Loucy (cell line): Measurements from ENCODE around the gene C1QTNF1.

ENCODE experiments used
- H2AFZ ChIP-seq: fragments of 200-600 bp; sonication (generic); 2 replicates; pipeline ENCODE4 v1.6.0; 2016; ENCODE audit warnings: antibody characterized with exemption, mild to moderate bottlenecking, low read length, moderate library complexity
- H3F3A ChIP-seq: fragments of 200-600 bp; 2 replicates; pipeline ENCODE4 v1.6.0; 2016; ENCODE audit warnings: antibody characterized with exemption, low read depth, mild to moderate bottlenecking
- H3K27me3 ChIP-seq: fragments of 200-600 bp; sonication (generic); 2 replicates; pipeline ENCODE4 v1.6.1; 2014; ENCODE audit warnings: low read length, mild to moderate bottlenecking; ENCODE audit not compliant: insufficient read depth, poor library complexity, severe bottlenecking
- H3K36me3 ChIP-seq: fragments of 200-600 bp; sonication (generic); 2 replicates; pipeline ENCODE4 v1.6.1; 2016; ENCODE audit warnings: low read length; ENCODE audit not compliant: insufficient read depth
- H3K4me1 ChIP-seq: fragments of 200-600 bp; sonication (generic); 2 replicates; pipeline ENCODE4 v1.5.1; 2014; ENCODE audit warnings: low read length, mild to moderate bottlenecking; ENCODE audit not compliant: insufficient read depth, poor library complexity, severe bottlenecking
- H3K4me2 ChIP-seq: fragments of 200-600 bp; sonication (generic); 2 replicates; pipeline ENCODE4 v1.6.0; 2014; ENCODE audit warnings: antibody characterized with exemption, low read length, low read depth, mild to moderate bottlenecking; ENCODE audit not compliant: poor library complexity, severe bottlenecking
- H3K4me3 ChIP-seq: fragments of 200-600 bp; sonication (generic); 2 replicates; pipeline ENCODE4 v1.5.1; 2014; ENCODE audit warnings: low read length, mild to moderate bottlenecking, mixed read lengths; ENCODE audit not compliant: poor library complexity, severe bottlenecking
- H3K79me2 ChIP-seq: fragments of 200-600 bp; sonication (generic); 2 replicates; pipeline ENCODE4 v1.6.1; 2014; ENCODE audit warnings: low read length; ENCODE audit not compliant: insufficient read depth
- H3K9ac ChIP-seq: fragments of 200-600 bp; sonication (generic); 2 replicates; pipeline ENCODE4 v1.6.0; 2014; ENCODE audit warnings: mild to moderate bottlenecking, low read depth, low read length, moderate library complexity; ENCODE audit not compliant: poor library complexity, severe bottlenecking
- H3K9me2 ChIP-seq: fragments of 200-600 bp; sonication (generic); replicated peaks from 2 replicates; pipeline ENCODE4 v1.6.1; 2016; ENCODE audit warnings: low read depth, low read length, mixed read lengths
- H3K9me3 ChIP-seq: fragments of 200-600 bp; sonication (generic); 2 replicates; pipeline ENCODE4 v1.6.1; 2014; ENCODE audit warnings: mild to moderate bottlenecking, antibody characterized with exemption, low read length, low read depth; ENCODE audit not compliant: insufficient read depth
- H4K20me1 ChIP-seq: fragments of 200-600 bp; sonication (generic); 2 replicates; pipeline ENCODE4 v1.6.0; 2014; ENCODE audit warnings: antibody characterized with exemption, low read length, mild to moderate bottlenecking; ENCODE audit not compliant: insufficient read depth, poor library complexity, severe bottlenecking
- EZH2phosphoT487 ChIP-seq: fragments of 200-600 bp; IDR thresholded peaks from 2 replicates; pipeline ENCODE4 v1.6.1; 2018; ENCODE audit warnings: antibody characterized with exemption, mild to moderate bottlenecking, moderate library complexity, borderline replicate concordance
- TF ChIP-seq, protein P1 (sequence below): fragments of 200-600 bp; sonication (generic); conservative IDR thresholded peaks from 2 replicates; pipeline ENCODE4 v1.5.1; 2014; ENCODE audit warnings: mild to moderate bottlenecking, antibody characterized with exemption, low read length

C1QTNF1 gene

DNA sequence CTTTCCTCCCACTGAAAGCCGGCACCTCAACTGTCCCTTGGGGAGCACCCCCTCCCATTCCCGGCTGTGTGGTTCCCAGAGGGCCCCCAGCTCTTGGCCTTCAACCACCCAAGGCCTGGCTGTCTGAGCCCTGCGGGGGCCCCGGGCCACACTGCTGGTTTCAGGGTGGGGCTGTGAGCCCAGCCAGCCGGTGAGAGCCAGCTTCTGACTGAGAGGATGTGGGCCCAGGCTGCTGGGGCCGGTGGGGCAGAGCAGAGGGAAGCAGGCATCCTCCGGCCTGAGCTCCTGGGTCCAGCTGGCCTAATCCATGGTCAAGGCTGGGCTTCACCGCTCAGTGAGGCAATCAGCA is 43.4 kb upstream of the C1QTNF1 start:
- Histone ChIP-seq H3K27me3 (no peaks in the 10 kb centered on the region), H3K4me2 (no peak overlapping the region), H3K79me2 (no peaks in the 10 kb centered on the region), H3K36me3 (no peaks in the 10 kb centered on the region), H3K9me3 (no peaks in the 10 kb centered on the region), H3F3A (no peaks in the 10 kb centered on the region), H4K20me1 (no peaks in the 10 kb centered on the region), H3K9me2 (no peaks in the 10 kb centered on the region), H2AFZ (no peak overlapping the region), H3K9ac (no peak overlapping the region), H3K4me1 (peaks cover 5% of the 10 kb centered on the region), H3K4me3 (no peak overlapping the region)
- TF ChIP-seq, protein P1, sequence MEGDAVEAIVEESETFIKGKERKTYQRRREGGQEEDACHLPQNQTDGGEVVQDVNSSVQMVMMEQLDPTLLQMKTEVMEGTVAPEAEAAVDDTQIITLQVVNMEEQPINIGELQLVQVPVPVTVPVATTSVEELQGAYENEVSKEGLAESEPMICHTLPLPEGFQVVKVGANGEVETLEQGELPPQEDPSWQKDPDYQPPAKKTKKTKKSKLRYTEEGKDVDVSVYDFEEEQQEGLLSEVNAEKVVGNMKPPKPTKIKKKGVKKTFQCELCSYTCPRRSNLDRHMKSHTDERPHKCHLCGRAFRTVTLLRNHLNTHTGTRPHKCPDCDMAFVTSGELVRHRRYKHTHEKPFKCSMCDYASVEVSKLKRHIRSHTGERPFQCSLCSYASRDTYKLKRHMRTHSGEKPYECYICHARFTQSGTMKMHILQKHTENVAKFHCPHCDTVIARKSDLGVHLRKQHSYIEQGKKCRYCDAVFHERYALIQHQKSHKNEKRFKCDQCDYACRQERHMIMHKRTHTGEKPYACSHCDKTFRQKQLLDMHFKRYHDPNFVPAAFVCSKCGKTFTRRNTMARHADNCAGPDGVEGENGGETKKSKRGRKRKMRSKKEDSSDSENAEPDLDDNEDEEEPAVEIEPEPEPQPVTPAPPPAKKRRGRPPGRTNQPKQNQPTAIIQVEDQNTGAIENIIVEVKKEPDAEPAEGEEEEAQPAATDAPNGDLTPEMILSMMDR, result no peak
- no peak for TF ChIP-seq EZH2phosphoT487

DNA sequence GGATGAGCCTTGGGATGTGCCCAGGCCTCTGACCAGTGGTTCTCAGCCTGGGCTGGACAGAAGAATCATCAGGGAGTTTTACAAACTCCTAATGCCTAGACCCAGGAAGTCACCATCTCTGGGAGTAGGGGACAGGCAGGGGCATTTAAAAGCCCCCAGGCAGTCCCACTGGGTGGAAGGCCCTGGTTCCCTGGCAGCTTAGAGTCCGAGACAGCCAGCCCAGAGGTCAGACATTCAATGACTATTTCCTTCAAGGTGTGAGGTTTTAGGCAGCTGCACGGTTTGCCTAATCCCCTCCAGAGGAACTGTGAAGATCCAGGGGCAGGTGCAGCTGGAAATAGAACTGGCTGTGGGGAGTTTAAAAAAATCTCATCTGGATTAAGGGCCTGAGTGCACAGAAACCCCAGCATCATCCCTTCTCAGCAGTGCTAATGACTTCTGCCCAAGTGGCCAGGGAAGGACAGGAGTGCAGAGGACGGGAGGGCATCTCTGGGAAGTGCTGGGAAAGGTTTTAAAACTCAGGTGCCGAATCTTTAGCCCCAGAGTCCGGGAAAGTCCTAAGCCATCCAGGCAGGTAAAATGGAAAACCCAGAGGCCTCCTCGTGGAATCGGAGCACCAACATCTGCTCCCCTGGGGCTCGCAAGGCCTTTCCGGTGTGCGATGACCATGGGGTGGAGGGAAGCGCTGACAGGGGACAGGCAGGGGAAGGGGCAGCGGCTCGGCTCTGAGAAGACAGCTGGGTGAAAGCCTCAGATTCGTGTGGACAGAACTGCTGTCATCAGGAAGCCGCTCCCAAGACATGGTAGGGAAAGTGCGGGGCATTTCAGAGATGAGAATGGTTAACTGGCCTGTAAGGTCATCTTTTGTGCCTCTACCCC is 42.7 kb upstream of the C1QTNF1 start:
- Histone ChIP-seq H3K9ac (no peak overlapping the region), H3K4me3 (no peak overlapping the region), H4K20me1 (no peaks in the 10 kb centered on the region), H3K4me1 (peaks cover 8% of the 10 kb centered on the region), H3K36me3 (no peaks in the 10 kb centered on the region), H3K4me2 (no peak overlapping the region), H3K9me2 (no peaks in the 10 kb centered on the region), H3F3A (no peaks in the 10 kb centered on the region), H3K79me2 (no peaks in the 10 kb centered on the region), H2AFZ (no peak overlapping the region), H3K9me3 (no peaks in the 10 kb centered on the region), H3K27me3 (no peaks in the 10 kb centered on the region)
- no peak for TF ChIP-seq EZH2phosphoT487
- TF ChIP-seq, protein P1, result no peak

DNA sequence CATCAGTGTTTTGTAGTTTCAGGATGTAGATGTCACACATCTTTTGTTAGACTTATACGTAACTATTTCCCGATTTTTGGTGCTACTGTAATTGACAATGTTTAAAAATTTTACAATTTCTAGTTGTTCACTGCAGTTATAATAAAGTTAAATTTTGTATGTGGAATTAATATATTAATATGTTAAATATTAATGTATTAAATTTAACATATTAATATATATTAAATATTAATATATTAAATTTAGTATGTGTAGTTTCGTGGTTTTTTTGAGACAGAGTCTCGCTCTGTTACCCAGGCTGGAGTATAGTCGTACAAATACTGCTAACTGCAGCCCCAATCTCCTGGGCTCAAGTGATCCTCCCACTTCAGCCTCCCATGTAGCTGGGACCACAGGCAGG is 38.6 kb upstream of the C1QTNF1 start:
- Histone ChIP-seq H3F3A (no peaks in the 10 kb centered on the region), H4K20me1 (no peaks in the 10 kb centered on the region), H3K4me2 (no peak overlapping the region), H3K79me2 (no peaks in the 10 kb centered on the region), H3K4me1 (peaks cover 11% of the 10 kb centered on the region), H3K9ac (no peak overlapping the region), H3K4me3 (no peak overlapping the region), H3K9me3 (no peaks in the 10 kb centered on the region), H2AFZ (no peak overlapping the region), H3K27me3 (no peaks in the 10 kb centered on the region), H3K36me3 (peaks cover 4% of the 10 kb centered on the region; the same call in 1 of the 2 replicates), H3K9me2 (no peaks in the 10 kb centered on the region)
- TF ChIP-seq EZH2phosphoT487, result no peak
- TF ChIP-seq, protein P1, result no peak
